SKM-1 (cell line): ENCODE measurements around the gene ACSL6.

Experiments
- DNase-seq: peaks from one replicate; lab custom pipeline; 2025; ENCODE audit not compliant: unreplicated experiment; lab: John Stamatoyannopoulos, UW

ACSL6 gene

DNA sequence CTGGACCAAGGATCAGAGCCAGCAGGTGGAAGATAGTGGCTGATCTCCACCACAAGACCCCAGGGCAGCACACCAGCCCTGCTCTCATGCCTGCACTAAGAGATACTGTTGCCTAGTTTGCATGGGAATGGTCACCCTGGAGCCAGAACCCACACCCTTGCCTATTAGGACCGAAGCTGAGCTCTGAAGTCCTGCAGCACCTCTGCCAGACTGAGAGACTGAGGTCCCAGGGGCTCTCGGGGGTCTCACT is 11.3 kb downstream of the ACSL6 start:
- DNase-seq, result no peak

DNA sequence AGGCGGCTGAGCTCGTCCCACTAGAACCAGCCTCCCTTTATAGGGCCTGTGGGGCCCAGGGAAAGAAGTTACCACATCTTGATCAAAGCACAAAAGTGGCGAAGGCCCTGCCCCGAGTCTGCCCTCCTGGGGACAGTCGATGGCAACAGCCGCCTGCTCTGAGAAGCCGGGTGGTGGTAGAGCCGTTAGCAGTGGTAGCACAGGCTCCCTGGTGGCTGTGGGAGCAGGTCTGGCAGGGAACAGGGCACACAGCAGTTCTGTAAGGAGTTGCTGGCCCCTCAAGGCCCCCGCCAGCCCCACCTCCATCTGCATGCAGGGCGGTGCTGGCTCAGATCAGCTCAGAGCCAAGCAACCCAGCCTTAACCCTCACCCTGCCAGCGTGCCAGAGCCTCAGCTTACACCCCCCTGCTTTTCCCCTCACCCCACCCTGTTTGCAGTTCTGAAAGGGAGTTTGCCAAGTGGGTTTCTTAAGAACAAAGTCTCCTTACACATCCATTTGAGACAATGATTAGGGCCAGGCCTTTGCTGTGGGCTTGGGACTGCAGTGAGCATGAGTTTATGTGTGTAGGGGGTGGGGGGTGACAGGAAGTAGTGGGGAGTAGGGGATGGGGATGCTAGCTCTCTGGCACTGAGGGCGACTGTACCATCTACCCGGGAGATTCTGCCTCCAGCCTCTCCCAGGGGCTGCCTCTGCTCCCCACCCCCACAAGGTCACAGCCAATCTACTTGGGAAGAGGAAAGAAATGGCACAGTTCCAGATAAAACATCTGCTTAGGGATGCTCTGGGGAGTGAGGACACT is 11.8 kb downstream of the ACSL6 start:
- no peak for DNase-seq

DNA sequence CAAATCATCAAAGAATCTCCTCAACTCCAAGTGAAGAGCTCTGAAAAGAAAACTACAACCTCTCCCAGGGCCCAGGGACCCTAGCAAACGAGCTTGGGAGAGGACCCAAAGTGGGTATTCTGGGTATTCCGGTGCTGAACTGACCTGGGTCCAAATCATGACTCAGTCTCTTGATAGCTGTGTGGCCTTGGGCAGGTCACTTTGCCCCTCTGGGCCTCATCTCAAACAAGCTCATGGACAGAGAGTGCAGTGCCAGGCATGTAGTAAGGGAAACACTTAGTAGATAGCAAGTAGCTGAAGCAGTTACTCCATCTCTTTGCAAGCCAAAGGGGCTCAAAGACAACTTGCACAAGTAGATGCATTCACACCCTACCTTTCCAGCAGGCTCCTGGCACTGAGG is 12.4 kb downstream of the ACSL6 start:
- no peak for DNase-seq

DNA sequence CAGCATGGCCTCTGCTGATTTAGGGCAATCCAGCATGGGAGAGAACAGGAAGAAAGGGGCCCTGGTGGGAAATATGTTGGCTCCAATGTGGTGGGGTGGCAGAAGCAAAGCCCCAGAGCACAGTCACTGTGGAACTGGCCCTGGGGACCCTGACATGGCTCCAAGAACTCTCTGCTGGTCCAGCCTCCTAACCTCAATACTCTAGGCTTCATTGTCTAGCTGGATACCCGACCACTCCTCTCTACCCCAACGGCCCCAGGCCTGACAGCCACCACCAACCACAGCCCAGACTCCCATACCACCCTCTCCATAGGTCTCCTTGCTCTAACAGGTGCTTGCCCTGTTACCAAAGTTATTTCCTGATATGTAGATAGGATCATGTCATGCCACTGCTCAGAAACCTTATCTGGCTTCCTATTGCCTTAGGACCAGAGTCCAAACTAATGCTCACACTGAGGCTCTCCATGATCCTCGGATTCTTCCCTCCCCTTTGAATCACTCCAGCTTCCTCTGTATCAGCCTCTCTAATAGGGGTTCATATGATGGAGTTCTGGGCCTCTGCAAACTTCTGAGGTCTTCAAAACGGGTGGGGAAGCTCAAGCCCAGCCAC is 12.9 kb downstream of the ACSL6 start:
- no peak for DNase-seq

DNA sequence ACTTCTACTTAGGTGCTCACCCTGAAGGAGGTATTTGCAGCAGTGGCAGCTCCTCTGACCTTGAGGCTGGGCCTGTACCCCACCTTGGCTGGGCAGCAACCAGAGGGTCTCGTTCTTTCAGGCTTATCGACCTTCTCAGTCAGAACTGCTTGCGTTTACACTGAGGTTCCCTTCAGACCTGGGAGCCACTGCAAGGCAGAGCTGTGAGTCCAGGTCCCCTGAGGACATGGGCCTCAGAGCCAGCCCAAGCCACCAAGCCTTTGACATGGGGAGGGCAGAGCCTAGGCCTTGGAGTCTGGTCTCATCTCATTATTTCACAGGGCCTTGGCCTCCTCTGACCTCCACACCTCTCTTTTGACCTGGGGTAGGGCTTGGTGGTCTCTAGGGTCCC is 13.7 kb downstream of the ACSL6 start:
- DNase-seq, result no peak

DNA sequence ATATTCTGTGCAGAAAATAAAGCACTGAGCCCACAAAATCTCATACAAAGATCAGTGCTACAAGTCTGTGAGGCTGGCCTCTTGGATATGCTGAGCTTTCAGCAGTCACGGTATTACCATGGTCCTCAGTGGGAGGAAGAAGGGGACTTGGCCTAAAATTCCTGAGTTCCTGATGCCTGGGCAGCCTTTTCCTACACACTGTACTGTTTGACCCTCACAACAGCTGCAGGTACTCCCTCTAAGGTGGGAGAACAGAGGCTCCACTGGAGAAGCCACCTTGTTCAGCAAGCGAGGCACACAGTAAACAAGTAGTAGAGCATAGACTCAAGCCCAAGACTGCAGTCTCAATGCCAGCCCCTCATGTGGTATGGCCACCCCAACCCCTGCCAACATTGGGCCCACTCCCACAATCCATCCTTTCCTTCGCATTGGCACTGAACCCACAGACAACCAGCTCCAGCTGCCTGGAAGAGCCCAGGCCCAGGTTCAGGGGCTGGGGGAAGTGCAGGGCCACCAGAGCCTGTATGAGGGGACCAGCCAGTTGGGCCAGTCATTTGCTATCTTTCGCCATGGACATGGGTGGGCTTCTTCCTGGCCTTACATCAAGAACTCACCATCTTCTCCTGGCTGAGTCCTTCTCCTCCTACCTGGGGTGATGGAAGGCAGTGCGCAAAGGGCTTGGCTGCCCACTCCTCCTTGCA is 14.3 kb downstream of the ACSL6 start:
- no peak for DNase-seq

DNA sequence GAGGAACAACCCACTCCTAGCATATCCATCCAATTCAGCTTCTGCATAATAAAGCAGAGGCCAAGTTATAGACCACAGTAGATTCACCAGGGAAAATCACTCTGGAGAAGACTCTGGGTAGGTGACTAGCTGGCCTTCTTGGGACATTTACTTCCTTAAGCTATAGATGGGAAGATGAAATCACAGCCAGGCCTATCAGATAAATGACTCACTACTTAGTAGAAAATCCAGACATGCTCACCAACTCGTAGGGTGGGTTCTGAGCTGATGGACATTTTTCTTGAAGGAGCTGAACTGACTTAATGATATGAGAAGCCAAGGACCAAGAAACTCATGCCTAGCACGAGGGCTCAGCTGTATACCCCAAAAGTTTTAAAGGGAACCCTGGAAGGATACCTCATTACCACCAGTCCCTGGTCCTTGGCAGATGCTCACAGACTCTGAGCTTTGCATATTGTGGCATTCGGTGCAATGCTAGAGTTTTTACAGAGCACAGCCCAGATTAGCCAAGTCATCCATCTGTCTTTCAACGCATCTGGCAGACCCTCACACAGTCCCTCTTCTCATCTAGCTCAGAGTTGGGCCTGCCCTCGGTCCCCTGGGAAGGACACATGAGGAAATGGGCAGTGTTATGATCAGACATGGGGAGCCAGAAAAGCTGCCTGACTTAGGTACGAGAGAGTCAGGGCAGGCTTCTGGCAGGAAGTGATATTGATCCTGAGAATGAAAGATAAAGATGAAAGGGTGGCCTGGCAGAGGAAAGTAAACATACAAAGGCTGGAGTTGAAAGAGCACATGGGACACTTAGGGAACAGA is 15.0 kb downstream of the ACSL6 start:
- no peak for DNase-seq

DNA sequence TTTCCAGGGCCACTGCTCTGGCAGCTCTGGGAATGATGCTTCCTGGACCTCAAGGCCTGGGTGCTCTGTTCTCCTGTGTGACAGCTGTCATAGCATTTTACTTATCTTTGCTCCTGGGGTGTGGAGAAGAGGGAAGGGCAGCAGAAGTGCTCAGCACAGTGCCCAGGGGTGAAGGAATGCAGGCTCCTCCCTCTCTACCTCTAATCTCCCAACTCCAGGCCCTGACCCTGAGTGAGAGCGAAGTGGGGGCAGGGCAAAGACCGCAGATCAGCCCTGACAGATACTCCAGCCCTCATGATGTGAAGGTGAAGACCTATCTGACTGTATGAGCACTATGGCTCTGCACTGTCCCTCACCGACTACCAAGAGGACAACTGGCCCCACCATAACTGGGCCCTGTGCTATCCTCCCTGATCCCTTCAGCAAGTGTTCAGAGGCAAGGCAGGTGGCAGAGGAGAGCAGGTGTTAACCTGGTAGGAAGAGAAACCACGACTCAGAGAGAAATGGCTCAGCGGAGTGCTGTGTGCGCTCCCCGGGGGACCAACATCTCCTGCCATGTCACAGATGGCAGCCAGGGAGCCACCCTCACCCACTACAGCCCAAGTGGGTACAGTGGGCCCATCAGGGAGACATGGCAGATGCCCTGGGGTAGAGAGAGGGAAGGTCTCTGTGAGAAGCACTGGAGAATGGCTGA is 16.8 kb downstream of the ACSL6 start:
- no peak for DNase-seq

DNA sequence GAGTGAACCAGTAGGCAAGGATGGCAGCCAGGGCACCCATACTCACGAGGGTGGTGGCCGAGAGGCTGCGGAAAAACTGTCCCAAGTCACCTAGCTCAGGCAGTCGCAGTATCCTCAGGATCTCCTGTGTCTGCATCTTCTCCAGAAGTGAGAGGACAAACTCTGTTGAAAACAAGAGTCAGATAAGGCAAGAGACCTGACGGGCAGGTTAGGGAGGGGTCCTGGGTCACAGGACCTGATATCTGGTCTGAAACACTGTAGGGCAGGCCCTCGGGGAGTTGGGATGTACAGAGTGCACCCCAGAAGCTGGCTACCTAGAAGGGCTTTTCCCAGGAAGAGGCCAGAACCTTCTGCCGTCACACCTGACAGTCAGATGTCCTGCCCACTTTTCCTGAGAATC is 17.4 kb downstream of the ACSL6 start:
- no peak for DNase-seq

DNA sequence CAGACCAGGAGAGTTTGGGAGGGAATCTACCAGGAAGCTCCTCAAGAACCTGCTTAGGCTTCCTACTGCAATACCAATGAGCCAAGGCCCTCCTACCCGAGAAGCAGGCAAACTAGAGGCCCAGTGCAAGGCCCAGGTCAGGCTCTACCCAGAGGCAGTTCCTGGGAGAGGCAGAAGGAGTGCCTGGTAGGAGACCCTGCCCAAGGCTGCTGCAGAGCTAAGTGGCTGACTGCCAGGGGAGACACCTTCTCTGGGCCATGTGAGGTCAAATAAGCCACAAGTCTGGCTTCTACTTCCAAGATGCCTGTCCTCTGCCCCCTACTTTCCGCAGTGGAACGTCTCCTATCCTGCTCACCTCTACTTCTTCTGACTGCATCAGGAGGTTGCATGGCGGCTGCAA is 17.8 kb downstream of the ACSL6 start:
- no peak for DNase-seq

DNA sequence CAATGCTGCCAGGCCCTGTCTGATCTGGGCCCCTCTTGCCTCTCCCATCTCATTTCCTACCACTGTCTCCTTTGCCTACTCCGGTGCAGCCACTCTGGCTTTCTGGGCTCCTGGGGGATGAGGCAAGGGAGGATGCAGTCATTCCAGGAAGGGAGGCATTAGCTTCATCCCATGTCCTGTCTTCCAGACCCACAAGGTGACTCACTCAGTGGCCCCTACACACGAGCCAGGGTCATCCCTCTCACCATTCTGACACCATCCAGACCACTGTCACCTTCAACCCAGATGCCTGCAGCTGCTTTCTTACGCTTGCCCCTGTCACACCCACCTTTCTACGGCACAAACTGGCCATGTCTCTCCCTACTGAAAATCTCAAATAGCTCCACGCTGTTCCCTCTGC is 19.1 kb downstream of the ACSL6 start:
- DNase-seq, result no peak

DNA sequence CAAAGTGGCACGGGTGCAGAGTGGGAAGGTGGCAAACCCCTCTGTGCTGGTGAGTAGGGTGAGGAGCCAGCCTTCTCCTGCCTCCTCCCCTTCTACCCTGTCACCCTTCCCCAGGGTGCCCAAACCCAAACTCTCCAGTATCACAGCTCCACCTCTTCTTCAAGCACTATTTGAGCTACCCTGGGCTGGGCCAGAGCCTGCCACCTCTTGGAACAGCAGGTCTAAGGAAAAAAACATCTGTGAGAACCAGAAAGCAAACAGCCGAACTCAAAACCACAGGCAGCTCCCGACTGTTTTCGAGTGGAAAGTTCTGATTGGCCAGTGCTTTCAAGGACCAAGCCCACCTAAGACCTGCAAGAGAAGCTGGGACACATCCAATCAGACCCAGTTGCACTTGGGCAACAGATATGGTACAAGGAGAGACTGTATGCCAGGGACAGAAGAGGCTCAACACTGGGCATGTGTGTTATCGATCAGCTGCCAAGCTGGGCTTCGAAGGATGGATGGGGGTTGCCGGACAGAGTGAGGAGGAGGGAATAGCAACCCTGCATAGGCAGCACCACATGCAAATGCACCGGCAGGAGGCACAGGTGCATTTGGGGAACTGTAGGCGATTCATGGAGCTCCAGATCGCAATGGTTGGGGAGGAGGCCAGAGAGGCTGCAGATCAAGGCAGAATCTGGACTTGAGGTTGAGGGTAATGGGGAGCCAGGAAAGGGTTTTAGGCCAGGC is 19.7 kb downstream of the ACSL6 start:
- no peak for DNase-seq

DNA sequence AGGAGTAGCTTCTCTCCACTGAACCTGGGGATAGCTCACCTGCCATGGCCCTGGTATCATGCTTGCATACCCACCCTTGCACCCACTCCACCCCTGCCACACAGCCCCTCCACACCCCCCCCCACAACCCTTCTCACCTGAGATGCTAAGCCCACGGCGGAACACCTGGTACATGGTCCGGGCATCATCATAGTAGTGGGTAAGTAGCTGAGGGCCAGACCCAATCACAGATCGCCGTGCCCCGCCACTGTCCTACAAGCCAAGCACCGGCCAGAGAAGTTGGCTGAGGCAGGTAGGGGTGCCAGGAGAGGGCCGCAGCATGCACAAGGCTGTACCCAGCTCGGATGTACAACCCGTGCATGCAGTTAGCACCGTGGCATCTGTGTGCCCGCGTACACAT is 20.7 kb downstream of the ACSL6 start:
- no peak for DNase-seq

DNA sequence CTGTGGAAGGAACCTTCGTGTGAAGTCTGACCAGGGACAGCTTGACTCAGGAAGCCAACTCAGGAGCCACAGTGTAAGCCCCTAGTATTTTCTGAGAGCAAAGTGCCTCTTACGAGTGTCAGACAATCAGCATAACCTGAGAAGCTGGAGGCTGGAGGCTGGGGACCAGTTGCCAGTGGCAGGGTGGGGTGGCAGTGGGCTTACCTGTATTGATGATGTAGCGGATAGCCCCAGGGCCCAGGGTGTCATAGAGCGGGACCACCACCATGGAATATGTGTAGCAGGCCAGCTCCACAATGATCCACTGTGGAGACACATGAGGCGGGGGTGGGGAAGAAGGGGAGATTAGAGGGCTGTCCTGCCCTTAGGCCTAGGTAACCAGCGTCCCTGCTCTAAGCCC is 22.9 kb downstream of the ACSL6 start:
- no peak for DNase-seq

DNA sequence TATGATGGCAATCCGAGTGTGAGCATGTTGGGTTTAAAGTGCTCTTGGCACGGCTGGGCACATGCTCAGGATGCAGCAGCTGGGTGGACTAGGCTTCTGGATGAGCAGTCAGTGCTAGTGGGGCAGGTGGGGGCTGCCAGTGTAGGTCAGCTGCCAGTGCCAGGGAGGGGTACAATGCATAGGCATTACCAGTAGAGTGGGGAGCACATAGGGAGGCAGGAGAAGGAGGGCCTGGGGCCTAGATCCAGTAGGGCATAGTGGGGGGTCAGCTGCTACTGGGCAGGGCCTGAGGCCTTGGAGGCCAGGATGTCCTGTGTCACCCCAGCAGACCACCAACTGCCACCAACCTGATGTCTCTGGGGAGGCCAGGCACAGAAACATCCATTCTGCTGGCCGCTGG is 24.2 kb downstream of the ACSL6 start:
- DNase-seq, result no peak

DNA sequence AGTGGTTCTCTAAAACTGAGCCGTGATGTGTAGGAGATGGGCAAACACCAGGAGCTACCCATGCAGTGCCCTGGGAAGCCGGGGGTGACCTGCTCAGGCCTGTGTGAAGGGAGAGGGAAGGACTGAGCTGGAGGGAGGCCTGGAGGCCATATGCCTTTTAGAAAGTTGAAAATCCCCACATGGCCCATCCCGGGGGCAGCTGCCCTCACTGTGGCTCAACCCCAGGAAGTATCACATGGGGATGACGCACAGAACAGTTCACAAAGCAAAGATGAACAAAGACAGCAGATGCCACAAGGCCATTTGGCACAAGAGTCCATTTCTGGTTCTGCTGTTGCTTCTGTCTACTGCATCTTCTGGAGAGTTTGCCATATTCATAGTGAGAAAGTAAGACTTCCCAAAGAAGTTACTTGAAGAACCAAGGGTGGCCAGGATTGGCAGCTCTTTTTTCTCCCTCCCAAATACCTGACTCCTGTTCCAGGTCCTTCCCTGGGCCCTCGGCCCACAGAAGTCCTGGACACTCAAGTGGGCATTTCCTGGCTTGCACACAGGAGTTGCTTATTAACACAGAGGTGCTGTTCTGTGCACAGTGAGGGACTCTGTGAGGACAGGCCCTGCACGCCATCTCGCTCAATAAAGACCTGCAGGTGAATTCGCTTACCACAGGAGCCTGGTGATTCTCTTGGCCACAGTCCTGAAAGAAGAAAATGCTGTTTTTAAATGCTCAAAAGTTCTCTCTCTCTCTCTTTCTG is 25.1 kb downstream of the ACSL6 start:
- no peak for DNase-seq

DNA sequence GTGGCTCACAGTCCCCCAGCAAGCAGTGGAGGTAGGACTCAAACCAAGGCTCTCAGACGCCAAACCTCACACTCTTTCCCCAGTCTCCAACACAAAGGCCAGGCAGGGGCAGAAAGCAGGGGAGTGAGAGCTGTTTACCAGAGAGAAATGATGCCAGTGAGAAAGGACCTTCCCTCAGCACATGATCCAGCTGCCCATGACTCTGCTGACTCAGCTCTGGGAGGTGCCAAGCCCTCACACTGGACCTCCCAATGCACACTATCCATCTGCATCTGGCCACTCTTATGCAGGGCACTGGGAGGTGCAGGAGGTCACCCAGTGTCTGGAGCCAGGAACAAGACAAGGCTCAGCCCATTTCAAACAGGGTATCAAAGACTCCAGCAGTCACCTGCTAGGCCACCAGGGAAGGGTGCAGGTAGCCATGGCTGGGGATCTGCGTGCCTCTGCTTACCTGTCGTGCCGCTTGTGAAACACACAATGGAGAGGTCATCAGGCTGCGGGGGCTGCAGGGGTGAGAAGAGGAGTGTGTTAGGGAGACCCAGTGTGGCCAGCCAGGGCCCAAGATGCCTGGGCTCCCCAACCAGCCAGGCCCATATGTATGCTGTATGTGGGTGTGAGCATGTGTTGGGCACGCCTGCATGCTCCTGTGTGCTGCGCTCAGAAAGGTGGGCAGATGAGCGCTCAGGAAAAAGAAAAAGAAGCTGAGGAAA is 26.3 kb downstream of the ACSL6 start:
- DNase-seq, result no peak

DNA sequence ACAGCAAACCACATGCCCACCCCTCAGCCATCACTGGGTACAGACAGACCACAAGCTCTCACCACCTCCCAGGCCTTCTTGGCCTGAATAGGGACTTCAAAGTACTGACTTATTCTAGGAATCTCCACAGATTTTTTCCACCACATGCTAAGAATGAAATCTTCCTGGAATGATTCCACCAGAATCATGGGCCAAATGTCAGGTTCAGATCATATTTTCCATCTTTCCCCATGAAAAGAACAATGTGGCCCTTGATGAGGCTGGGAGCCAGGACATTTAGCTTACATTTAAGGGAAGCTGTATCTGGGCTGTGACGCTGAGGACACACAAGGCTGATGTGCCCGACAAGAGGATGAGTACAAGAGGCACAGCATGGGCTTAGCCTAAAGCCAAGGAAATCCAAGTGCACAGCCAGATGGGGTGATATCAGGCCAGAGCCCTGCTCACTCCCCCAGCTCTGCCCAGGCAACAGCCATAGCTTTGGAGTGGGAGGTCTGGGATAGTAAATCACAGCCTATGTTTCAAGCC is 28.1 kb downstream of the ACSL6 start:
- no peak for DNase-seq

DNA sequence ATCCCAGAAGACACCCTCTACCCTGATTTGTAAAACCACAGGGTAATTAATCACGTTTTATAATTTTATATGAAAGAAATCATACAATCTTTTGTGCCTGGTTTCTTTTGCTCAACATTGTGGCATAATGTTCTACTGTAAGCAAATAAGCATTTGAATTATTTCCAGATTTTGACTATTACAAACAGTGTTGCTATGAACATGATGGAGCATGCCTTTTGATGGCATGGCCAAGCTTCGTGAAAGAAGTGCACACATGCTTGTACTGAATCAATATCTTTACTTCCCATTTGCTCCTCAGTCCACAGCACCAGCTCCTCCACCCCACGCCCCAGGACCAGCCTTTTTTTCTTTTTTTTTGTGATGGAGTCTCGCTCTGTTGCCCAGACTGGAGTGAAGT is 29.9 kb downstream of the ACSL6 start:
- DNase-seq, result no peak
